Dedifferentiated amniotic fluid mesenchymal stem cell (primary cell): ENCODE measurements around the gene LRRC4B.

Experiments
- DNase-seq: peaks from one replicate; pipeline ENCODE4 v3.0.0-alpha.2; 2016; ENCODE audit errors: extremely low spot score

LRRC4B gene

GRCh38 chr19:50505856-50506611, 62.2 kb downstream of the LRRC4B start:
- DNase-seq: no peak

GRCh38 chr19:50501568-50502475, 66.4 kb downstream of the LRRC4B start:
- DNase-seq: no peak

- no peak for DNase-seq
Measured at GRCh38 chr19:50501186-50501567, 67.1 kb downstream of the LRRC4B start.

- DNase-seq: no peak
Measured at GRCh38 chr19:50500753-50501151, 67.5 kb downstream of the LRRC4B start.

- DNase-seq: no peak
Measured at GRCh38 chr19:50500060-50500752, 68.0 kb downstream of the LRRC4B start.

- DNase-seq: no peak
Measured at GRCh38 chr19:50498219-50499056, 69.8 kb downstream of the LRRC4B start.

- DNase-seq: no peak
Measured at GRCh38 chr19:50497022-50497405, 71.2 kb downstream of the LRRC4B start.

GRCh38 chr19:50496189-50497021, 71.8 kb downstream of the LRRC4B start:
- DNase-seq: no peak

- DNase-seq: no peak
Measured at GRCh38 chr19:50495020-50495531, 73.2 kb downstream of the LRRC4B start.

GRCh38 chr19:50494186-50495019, 73.8 kb downstream of the LRRC4B start:
- DNase-seq: no peak

GRCh38 chr19:50493171-50493570, 75.1 kb downstream of the LRRC4B start:
- no peak for DNase-seq

GRCh38 chr19:50492303-50493052, 75.8 kb downstream of the LRRC4B start:
- no peak for DNase-seq

GRCh38 chr19:50490991-50491472, 77.2 kb downstream of the LRRC4B start:
- DNase-seq: no peak

- no peak for DNase-seq
Measured at GRCh38 chr19:50490411-50490811, 77.8 kb downstream of the LRRC4B start.

- DNase-seq: no peak
Measured at GRCh38 chr19:50489461-50490011, 78.7 kb downstream of the LRRC4B start.

GRCh38 chr19:50488389-50489194, 79.6 kb downstream of the LRRC4B start:
- no peak for DNase-seq

- no peak for DNase-seq
Measured at GRCh38 chr19:50486823-50487515, 81.3 kb downstream of the LRRC4B start.
